Mesenteric fat pad (tissue), 1 donor: ENCODE results near the gene PRKN. TPM values are rescaled to one million over a fixed set of nuclear protein-coding genes. Genes with fewer than 3 reads are reported as not detected.

Experiments used
- DNase-seq: peaks from one replicate; pipeline ENCODE4 v3.0.0-alpha.2; 2020; ENCODE audit warnings: low spot score
- total RNA-seq: library from RNA; stranded (reverse); fragmentation: NEBNext Ultra II Directional; extraction: Animal tissue kit (Norgen Biotek cat#: 25700); gene quantifications from one replicate; pipeline ENCODE4 v1.2.1, GENCODE V29; 2021
- donor health status: DM: yes; HTN: yes; CAD: no.

PRKN gene
- total RNA-seq, 1 donor from 2014 or later, result 10.1 TPM

DNA sequence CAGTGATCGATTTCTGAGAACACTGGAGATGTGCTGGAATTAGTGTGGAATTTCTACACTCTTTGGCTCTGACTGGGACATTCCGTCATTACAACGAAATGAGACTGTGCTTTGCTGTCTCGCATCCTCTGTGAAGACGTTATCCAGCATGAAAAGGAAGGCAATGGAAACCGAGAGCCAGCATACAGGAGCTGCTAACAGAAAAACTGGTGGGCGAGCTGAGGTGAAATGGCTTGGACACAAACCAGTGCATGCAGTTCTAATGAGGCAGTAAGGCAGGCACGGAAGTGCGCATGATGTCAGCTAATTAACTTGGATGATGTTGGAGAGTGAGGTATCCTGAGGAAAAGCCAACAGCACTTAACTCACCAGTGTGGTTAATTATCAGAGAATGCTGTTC, 1250.9 kb downstream of the PRKN start:
- no peak for DNase-seq

DNA sequence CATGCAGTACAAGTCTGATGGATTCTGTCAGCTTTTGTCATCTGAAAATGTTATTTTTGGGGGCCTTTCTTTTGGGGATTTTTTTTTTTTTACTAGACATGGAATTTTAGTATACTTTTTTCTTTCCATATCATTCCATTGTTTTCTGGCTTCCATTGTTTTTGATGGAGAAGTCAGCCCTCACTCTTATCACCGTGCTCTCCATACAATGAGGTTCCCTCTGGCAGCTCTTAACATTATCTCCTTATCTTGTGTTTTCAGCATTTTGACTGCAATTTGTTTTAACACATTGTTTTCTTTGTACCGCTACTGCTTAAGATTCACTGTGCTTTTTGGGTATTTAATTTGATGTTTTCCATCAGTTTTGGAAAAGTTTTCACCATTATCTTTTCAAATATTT, 1262.2 kb downstream of the PRKN start:
- DNase-seq, result no peak

DNA sequence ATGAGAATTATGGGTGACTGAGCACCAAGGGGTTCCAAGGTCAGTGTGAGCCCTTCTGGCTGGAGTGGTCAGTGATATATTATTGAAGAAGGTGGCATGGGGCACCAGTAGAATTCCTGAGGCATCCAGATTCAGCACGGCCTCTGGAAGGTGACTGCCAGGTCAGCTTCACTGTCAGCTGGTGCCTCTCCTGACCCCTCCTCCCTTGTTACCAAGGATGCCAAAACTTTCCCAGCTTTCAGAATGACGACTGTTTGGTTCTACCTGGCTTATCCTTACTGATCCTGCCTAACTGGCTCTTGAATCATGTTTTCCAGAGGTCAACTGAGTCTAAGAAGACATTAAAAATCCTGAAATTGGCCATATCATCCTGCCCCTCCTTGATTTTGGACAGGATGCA, 1264.5 kb downstream of the PRKN start:
- no peak for DNase-seq

DNA sequence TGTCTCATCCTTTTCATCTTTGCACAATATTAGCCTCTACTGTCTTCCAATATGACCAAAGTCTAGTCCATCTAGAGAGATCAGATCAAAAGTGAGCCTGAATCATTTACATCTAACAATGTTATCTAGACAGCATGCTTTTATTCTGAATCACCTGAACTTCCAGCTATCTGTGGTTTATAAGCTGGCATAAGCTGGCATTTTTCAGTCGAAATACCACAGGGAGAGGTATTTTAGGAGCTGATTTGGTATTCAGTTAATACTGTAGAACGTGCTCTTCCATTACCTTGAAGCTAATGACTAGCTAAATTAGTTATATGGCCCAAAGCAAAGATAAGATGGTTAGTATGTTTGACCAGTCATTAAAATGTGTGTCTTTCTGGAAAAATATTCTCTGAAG, 1265.4 kb downstream of the PRKN start:
- no peak for DNase-seq

DNA sequence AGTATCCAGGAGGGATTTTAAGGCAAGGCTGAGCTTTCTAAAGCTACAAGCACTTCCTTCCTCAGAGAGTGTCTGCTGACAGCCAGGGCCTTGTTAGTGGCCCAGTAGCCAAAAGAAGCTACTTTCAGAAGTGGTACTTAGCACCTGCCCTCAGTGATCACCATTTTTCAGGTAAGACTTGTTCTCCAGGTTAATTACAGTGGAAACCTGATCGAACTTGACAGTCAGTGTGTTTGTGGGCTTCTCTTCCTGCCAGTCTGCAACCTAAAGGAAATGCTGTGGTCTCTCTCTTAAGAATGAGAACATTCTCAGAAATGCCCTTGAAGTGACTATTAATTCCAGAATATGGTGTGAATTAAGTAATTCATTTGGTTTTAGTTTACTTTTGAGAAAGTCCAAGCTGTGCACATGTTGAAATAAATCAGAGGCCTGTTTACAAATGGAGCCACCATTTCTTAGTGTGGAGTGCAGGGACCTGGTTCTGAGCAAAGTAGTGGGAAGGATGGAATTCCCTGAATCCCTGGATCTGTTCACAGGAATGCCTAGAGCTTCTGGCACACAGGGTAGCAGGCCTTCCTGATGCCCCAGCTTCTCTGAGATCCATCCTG, 1268.5 kb downstream of the PRKN start:
- no peak for DNase-seq

DNA sequence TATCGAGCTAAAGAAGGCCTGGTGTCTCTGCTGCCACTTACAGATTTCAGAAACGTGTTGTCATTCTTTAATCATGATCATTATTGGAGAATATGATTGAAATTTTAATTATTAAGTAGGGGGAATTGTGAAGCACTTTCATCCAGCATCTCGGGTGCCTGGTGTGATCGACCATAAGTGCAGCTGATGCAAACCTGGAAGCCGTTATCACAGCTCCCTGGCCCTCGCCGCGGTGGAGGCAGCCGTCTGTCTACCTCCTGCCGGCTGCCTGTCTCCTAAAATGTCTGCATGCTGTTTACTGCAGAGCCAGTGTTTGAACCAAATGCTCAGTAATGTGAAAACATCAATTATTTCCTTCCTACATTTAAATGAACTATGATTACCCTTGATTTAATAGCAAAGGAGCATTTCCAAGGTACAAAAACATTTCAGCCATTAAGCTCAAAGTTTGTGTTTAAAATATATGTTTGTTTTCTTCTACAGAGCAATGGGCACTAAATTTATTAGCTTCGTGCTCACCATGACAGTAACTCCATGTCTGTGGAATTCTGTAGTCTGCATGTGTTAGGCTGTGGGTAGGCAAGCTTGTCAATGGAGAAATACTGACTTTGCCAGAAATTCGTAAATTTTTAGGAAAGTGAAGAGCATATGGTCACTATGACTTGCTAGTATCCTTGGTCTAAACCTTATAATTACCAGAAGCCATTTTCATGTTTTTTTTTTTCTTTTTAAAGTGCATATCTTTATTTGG, 1269.2 kb downstream of the PRKN start:
- DNase-seq, result no peak

DNA sequence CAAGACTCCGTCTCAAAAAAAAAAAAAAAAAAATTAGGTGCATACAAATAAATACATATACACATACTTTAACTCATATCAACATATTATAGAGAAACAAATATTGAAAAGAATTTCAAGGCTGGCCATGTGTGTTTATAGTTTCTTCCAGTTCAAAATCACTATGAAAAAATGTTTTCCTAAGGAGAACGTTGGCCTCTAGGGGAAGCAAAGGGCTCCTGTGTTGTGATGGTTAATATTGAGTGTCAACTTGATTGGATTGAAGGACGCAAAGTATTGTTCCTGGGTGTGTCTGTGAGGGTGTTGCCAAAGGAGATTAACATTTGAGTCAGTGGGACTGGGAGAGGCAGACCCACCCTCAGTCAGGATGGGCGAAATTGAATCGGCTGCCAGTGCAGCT, 1271.7 kb downstream of the PRKN start:
- no peak for DNase-seq

DNA sequence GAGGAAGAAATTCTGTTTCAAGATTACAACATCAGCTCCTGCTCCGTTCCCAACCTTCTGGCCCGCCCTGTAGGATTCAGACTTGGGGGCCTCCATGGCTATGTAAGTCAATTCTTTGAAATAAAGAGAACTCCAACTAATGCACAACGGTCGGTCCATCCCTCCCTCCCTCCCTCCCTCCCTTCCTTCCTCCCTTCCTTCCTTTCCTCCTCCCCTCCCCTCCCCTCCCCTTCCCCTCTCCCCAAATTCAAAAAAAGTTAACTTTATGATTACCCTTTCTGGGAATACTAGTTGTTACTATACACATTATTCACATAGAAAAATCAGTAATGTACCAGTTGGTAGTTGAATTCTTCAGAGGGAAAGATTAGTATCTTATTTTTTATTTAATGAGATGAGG, 1274.0 kb downstream of the PRKN start:
- no peak for DNase-seq

DNA sequence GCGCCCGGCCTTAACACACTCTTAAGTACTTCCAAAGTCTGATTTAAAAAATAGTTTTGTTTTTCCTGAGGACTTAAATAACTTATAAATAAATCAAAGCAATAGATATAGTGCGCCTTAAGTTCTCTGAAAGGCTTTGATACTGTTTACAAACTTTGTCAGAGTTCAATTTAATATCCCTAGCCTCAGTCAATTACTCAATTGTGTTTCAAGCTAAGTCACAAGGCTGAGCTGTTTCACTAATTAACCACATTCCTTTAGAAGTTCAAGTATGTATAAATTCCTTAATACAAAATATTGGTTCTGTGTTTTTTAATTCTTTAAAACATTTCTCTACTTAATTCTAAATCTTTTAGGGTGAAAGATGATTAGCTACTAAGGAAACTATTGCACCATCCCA, 1275.3 kb downstream of the PRKN start:
- no peak for DNase-seq

DNA sequence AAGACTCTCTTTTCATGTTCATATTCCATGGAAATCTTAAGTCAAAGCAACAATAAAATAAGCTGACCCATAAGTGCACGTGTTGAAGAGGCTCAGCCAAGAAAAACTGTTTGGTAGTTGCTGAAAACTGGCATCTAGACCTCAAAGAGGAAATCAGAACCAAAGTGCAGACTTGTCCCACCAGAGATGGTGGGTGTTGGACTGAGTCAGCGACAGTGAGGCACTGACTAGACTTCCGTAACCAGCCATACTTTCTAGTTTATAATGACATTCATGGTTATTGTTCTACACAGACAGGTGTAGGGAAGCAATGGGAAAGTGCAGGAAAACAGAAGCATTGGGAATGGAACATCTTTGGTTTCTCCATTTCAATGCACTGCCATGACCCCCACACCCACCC, 1278.0 kb downstream of the PRKN start:
- no peak for DNase-seq

DNA sequence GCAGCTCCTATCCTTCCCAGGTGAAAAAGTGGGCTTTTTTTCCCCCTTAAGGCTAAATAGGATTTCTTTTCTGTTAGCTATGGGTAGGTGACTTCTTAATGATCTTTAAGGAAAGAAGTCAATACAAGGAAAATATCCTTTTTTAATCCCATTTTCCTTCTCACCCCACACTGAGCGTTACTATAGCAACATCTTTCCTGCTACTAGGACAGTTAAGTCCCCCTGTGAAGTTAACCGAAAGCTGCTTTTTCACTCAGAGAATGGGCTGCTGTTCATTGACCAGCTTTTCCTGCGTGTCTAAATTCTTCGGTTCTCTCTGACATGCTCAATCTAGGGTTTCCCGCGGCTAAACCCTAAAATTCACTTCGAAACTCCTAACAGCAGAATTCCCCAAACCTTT, 1280.6 kb downstream of the PRKN start:
- no peak for DNase-seq

DNA sequence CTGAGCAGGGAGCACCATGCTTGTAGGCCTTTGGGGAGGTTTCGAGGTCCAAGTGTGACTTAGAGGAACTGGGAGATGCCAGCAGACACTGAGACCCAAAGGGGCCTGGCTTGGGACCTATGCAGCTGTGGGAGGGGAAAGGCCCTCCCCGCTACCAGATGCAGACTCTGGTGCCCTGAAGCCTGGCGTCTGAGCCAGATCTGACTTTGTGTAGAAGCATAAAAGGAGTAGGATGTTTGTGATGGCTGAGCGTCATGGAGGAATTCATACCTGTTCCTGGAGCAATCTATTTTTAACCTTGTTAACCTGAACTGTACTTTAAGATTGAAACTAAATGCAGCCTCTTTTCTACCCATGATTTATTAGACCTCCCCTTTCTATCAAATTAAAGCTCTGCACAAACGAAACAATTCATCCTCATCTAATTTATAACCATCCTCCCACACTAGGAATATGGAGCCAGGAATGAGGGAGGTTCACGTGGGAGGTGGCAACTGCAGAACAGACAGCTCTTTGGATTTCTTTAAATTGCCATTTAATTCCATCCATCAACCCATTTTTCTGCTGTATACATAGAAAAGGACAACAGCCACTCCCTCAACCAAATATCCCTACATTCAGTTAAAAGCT, 1281.2 kb downstream of the PRKN start:
- no peak for DNase-seq

DNA sequence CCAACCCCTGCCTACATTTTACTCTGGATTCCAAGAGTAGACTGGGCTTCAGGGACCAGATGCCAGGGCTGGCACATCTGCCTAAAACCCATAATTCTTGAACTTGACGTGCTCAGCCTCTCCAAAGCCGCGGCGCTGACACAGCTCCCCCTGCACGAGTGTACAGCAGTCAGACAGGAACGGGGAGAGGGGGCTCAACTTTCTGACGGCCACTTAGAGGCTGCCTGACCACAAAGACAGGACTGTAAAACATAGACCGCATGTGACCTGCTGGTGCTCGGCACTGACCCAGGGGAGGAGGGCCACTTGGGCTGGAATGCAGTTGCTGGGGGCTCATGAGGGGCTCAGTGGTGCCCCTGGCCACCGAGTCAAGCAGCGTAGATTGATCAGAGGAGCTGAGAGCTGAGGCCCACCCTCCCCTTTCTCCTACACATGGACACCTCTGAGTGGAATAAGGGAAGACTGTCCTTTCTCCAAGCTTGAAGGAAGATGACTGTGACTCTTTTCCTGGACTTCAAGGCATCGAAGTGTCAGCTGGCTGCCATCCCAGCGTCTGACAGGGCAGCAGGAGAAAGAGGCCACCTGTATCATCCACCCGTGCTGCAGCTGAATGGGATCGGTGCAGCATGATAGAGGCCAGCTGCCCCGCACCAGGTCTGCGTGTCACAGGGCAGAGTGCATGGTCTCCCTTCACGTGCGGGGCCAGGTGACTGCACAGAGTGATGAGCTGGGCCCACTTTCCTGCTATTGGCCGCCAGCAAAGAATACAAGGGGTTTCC, 1282.4 kb downstream of the PRKN start:
- no peak for DNase-seq

DNA sequence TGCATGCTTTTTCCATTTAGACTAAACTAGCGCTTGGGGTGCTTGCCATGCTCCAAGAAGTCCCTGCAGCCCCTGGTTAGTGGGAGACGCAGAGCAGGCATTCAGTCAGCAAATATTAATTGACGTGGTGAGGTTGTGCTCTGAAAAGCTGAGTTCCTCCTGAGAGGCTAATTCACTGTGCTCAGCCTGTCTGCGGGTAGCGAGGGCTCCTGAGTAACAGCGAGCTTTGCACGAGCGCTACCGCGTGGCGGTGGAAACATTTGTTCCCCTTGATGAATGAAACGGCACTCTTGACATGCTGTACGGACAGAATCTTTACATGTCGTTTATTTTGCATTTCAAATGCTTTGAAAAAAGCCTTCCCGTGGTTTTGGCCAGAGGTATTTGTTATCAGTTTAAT, 1283.1 kb downstream of the PRKN start:
- no peak for DNase-seq

DNA sequence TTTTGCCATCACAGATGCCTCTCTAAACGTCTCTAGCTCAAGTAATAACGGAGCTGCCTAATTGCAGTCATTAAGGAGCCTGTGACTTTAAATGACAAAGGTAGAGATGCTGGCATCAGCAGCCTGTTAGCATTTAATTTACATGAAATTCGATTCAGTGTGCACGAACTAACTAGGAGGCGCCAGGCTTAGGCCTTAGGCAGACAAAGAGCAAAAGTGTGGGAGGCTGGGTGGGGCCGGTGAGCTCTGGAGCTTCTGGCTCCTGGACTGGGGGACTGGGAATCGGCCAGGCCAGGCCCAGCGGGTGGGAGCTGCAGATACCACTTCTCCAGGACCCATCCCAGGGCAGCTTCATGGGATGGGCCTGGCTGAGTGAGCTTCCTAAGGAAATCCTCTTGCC, 1283.7 kb downstream of the PRKN start:
- no peak for DNase-seq

DNA sequence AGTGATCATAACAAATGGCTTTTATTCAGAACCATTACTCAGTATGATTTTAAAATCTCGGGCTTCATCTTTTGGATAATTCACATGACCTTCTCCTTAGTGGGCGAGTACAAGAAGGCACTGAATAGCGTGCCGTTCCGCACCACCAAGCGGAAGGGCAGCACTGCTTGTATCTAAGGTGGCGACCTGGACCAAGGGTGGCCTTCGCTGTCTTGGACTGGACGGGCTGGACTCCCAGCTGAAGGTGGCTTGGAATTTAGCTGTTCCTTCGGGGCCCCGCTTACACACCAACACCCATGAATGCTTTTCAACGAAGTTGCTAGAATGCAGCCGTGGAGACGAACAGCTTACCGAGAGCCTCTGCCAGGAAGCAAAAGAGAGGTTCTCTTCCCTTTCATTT, 1285.1 kb downstream of the PRKN start:
- no peak for DNase-seq

DNA sequence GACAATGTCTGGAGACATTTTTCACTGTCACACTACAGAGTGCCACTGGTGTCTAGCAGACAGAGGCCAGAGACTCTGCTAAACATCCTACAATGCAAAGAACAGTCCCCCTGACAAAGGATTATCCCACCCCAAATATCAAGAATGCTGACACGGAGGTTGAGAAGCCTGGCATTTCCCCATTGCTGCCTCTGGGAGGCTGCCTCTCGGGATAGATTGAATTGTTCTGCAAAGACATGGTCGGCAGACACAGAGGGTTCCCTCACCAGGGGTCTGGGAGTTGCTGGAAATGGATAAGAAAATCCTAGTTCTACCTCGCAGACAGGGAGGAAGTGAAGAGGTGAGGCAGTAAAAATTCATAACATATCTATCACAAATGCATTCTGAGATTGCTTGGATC, 1287.3 kb downstream of the PRKN start:
- no peak for DNase-seq

DNA sequence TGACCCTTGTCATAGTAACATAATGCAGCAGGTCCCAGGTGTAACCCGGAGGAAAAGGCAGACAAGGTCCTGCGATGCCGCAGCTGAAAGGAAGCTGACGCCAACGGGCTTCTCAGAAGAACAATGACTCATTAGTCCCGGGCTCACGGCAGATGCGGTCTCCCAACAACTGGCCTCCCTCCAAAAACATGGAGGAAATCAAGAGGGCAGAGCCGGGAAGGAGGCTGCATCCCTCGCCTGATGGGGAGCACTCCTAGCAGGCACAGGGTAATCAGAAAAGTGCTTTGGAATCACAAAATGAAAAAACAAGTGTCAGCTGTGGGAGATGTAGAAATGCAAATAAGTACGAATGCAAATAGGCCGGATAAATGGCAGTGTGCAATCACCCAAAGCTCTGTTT, 1288.5 kb downstream of the PRKN start:
- no peak for DNase-seq

DNA sequence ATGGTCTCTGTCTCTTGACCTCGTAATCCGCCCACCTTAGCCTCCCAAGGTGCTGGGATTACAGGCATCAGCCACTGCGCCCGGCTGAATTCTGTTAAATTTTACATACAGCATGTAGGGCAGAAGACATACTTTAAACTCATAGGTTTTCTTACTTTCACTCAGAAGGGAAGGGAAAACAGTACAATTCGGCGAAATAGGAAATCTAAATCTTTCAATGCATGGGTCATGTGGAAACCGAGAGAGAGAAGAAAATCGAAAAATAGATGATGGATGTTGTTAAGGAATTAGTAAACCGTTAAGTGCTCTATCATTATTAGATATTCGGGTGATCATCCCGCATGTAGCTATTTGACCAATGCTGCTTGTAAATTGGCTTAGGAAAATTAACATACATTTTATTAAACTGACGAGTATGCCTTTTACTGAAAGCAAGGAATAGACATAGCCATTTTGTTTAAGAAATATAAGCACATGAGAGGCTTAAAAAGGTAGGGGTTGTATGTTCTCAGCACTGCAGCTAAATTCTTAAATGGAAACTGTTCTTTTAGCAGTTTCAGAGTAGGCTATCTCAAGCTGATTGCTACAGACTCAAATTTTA, 1289.0 kb downstream of the PRKN start:
- DNase-seq, result no peak

DNA sequence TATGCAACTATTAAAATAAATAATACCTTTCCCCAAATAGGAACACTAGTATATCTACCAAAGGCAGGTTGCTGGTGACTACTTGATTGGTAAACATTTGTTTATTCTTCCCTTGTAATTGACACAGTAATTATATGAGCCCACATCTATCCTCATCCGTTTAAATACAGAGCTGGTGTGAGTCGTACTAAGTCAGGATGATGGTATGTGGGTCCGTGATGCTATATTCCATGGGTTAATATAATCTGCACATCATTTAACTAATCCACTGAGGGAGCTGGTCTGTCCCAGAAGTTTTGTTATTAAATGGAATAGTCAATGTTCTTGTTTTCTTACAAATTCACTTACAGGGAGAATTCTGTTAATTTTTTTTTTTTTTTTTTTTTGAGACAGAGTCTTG, 1289.7 kb downstream of the PRKN start:
- no peak for DNase-seq

DNA sequence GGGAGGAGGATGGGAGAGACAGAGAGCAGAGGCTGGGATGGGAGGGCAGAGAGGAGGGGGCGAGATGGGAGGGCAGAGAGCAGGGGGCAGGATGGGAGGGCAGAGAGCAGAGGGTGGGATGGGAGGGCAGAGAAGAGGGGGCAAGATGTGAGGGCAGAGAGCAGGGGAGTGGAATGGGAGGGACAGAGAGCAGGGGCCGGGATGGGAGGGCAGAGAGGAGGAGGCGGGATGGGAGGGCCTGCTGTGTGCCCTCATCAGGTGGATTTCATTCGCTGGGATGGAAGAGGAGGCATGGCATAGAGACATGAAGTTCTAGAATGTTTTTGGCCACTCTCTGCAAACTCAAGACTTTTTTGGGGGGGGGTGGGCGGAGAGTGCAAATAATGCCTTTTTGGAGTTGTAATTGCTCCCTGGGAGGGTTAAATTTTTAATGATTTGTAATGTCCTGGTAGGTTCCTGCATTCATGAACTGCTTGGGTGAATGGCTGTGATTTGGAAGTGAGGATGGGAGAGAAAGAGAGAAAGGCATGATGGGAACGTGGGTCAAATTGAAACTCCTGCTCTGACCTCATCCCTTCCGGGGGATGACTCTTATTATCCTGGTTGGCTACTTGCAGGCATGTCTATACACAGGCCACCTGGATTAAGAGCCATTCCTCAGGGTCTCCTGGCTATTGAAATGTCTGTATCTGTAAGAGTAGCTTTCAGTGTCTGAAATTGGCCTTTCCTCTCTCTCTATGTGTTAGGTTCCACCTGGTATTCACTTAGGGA, 1291.3 kb downstream of the PRKN start:
- DNase-seq, result no peak
